ENCODE measurements around the gene ACSL6.

ACSL6 gene

DNA sequence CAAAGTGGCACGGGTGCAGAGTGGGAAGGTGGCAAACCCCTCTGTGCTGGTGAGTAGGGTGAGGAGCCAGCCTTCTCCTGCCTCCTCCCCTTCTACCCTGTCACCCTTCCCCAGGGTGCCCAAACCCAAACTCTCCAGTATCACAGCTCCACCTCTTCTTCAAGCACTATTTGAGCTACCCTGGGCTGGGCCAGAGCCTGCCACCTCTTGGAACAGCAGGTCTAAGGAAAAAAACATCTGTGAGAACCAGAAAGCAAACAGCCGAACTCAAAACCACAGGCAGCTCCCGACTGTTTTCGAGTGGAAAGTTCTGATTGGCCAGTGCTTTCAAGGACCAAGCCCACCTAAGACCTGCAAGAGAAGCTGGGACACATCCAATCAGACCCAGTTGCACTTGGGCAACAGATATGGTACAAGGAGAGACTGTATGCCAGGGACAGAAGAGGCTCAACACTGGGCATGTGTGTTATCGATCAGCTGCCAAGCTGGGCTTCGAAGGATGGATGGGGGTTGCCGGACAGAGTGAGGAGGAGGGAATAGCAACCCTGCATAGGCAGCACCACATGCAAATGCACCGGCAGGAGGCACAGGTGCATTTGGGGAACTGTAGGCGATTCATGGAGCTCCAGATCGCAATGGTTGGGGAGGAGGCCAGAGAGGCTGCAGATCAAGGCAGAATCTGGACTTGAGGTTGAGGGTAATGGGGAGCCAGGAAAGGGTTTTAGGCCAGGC, 19.7 kb downstream of the ACSL6 start:
- in situ Hi-C loops (cut with HindIII; ENCODE audit: low pct_ligation_motif_present, low pct_unique_long_range_greater_than_20kb, low sequenced_read_pairs) = no loop called here
- no peak for DNase-seq

DNA sequence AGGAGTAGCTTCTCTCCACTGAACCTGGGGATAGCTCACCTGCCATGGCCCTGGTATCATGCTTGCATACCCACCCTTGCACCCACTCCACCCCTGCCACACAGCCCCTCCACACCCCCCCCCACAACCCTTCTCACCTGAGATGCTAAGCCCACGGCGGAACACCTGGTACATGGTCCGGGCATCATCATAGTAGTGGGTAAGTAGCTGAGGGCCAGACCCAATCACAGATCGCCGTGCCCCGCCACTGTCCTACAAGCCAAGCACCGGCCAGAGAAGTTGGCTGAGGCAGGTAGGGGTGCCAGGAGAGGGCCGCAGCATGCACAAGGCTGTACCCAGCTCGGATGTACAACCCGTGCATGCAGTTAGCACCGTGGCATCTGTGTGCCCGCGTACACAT, 20.7 kb downstream of the ACSL6 start:
- no peak for DNase-seq
- in situ Hi-C loops (cut with HindIII; ENCODE audit: low pct_ligation_motif_present, low pct_unique_long_range_greater_than_20kb, low sequenced_read_pairs) = no loop called here

DNA sequence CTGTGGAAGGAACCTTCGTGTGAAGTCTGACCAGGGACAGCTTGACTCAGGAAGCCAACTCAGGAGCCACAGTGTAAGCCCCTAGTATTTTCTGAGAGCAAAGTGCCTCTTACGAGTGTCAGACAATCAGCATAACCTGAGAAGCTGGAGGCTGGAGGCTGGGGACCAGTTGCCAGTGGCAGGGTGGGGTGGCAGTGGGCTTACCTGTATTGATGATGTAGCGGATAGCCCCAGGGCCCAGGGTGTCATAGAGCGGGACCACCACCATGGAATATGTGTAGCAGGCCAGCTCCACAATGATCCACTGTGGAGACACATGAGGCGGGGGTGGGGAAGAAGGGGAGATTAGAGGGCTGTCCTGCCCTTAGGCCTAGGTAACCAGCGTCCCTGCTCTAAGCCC, 22.9 kb downstream of the ACSL6 start:
- in situ Hi-C loops (cut with HindIII; ENCODE audit: low pct_ligation_motif_present, low pct_unique_long_range_greater_than_20kb, low sequenced_read_pairs) = no loop called here
- no peak for DNase-seq

DNA sequence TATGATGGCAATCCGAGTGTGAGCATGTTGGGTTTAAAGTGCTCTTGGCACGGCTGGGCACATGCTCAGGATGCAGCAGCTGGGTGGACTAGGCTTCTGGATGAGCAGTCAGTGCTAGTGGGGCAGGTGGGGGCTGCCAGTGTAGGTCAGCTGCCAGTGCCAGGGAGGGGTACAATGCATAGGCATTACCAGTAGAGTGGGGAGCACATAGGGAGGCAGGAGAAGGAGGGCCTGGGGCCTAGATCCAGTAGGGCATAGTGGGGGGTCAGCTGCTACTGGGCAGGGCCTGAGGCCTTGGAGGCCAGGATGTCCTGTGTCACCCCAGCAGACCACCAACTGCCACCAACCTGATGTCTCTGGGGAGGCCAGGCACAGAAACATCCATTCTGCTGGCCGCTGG, 24.2 kb downstream of the ACSL6 start:
- DNase-seq = no peak
- in situ Hi-C loops (cut with HindIII; ENCODE audit: low pct_ligation_motif_present, low pct_unique_long_range_greater_than_20kb, low sequenced_read_pairs) = no loop called here

DNA sequence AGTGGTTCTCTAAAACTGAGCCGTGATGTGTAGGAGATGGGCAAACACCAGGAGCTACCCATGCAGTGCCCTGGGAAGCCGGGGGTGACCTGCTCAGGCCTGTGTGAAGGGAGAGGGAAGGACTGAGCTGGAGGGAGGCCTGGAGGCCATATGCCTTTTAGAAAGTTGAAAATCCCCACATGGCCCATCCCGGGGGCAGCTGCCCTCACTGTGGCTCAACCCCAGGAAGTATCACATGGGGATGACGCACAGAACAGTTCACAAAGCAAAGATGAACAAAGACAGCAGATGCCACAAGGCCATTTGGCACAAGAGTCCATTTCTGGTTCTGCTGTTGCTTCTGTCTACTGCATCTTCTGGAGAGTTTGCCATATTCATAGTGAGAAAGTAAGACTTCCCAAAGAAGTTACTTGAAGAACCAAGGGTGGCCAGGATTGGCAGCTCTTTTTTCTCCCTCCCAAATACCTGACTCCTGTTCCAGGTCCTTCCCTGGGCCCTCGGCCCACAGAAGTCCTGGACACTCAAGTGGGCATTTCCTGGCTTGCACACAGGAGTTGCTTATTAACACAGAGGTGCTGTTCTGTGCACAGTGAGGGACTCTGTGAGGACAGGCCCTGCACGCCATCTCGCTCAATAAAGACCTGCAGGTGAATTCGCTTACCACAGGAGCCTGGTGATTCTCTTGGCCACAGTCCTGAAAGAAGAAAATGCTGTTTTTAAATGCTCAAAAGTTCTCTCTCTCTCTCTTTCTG, 25.1 kb downstream of the ACSL6 start:
- no peak for DNase-seq
- in situ Hi-C loops (cut with HindIII; ENCODE audit: low pct_ligation_motif_present, low pct_unique_long_range_greater_than_20kb, low sequenced_read_pairs) = no loop called here

DNA sequence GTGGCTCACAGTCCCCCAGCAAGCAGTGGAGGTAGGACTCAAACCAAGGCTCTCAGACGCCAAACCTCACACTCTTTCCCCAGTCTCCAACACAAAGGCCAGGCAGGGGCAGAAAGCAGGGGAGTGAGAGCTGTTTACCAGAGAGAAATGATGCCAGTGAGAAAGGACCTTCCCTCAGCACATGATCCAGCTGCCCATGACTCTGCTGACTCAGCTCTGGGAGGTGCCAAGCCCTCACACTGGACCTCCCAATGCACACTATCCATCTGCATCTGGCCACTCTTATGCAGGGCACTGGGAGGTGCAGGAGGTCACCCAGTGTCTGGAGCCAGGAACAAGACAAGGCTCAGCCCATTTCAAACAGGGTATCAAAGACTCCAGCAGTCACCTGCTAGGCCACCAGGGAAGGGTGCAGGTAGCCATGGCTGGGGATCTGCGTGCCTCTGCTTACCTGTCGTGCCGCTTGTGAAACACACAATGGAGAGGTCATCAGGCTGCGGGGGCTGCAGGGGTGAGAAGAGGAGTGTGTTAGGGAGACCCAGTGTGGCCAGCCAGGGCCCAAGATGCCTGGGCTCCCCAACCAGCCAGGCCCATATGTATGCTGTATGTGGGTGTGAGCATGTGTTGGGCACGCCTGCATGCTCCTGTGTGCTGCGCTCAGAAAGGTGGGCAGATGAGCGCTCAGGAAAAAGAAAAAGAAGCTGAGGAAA, 26.3 kb downstream of the ACSL6 start:
- no peak for DNase-seq
- in situ Hi-C loops (cut with HindIII; ENCODE audit: low pct_ligation_motif_present, low pct_unique_long_range_greater_than_20kb, low sequenced_read_pairs) = no loop called here

DNA sequence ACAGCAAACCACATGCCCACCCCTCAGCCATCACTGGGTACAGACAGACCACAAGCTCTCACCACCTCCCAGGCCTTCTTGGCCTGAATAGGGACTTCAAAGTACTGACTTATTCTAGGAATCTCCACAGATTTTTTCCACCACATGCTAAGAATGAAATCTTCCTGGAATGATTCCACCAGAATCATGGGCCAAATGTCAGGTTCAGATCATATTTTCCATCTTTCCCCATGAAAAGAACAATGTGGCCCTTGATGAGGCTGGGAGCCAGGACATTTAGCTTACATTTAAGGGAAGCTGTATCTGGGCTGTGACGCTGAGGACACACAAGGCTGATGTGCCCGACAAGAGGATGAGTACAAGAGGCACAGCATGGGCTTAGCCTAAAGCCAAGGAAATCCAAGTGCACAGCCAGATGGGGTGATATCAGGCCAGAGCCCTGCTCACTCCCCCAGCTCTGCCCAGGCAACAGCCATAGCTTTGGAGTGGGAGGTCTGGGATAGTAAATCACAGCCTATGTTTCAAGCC, 28.1 kb downstream of the ACSL6 start:
- DNase-seq = no peak
- in situ Hi-C loops (cut with HindIII; ENCODE audit: low pct_ligation_motif_present, low pct_unique_long_range_greater_than_20kb, low sequenced_read_pairs) = no loop called here

DNA sequence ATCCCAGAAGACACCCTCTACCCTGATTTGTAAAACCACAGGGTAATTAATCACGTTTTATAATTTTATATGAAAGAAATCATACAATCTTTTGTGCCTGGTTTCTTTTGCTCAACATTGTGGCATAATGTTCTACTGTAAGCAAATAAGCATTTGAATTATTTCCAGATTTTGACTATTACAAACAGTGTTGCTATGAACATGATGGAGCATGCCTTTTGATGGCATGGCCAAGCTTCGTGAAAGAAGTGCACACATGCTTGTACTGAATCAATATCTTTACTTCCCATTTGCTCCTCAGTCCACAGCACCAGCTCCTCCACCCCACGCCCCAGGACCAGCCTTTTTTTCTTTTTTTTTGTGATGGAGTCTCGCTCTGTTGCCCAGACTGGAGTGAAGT, 29.9 kb downstream of the ACSL6 start:
- no peak for DNase-seq
- in situ Hi-C loops (cut with HindIII; ENCODE audit: low pct_ligation_motif_present, low pct_unique_long_range_greater_than_20kb, low sequenced_read_pairs) = no loop called here

DNA sequence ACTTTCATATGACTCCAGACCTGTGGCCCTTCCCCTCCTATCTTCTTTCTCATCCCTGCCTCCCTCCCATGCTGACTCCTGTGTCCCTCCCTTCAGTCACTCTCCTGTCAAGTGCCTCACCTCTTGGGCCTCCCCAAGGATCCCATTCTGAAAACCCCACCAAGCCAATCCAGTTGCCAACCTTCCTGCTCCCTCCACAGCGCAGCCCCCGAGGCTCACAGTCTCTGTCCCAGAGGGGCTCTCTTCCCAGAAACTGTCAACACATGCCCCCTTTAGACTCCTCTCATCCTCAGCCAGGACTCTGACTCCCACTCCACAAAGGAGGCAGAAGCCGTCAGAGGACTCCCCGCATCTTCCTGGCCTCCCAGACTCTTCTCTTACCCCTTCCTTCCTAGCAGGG, 30.8 kb downstream of the ACSL6 start:
- in situ Hi-C loops (cut with HindIII; ENCODE audit: low pct_ligation_motif_present, low pct_unique_long_range_greater_than_20kb, low sequenced_read_pairs) = no loop called here
- DNase-seq = no peak

DNA sequence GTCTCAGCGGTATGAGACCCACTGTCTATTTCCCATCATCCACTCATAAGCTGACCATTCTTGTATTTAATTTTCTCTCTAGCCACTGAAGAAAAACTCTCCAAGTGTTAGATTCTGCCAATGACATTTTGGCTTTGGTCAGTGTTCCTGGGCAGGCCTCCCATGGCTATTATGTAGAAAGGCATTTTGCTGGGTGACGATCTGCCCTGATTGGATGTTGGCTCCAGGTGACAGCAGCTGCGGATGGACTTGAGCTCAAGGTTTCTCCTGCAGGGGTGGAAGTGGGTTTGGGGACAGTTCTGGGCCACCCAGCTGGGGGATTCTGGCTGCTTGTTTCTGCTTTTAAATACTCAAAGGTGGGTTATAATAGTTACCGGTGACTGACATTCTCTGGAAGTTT, 31.6 kb downstream of the ACSL6 start:
- in situ Hi-C loops (cut with HindIII; ENCODE audit: low pct_ligation_motif_present, low pct_unique_long_range_greater_than_20kb, low sequenced_read_pairs) = no loop called here
- no peak for DNase-seq

DNA sequence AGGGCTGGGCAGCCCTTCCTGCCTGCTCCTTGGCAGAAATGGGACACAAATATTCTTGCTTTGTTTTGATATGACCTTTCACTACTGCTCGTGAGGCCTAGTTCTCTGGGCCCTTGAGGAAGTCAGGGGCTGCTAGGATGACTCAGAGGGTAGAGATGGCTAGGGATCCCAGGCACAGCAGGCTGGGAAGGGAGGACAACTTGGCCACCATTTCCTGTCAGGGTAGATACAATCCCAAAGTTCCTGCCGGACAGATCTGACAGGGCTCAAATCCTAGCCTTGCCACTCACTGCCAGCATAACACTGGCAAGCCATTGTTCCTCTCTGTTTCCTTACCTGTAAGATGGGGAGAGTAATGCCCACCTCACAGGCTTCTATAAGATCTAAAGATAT, 34.2 kb downstream of the ACSL6 start:
- in situ Hi-C loops (cut with HindIII; ENCODE audit: low pct_ligation_motif_present, low pct_unique_long_range_greater_than_20kb, low sequenced_read_pairs) = no loop called here
- DNase-seq = no peak

DNA sequence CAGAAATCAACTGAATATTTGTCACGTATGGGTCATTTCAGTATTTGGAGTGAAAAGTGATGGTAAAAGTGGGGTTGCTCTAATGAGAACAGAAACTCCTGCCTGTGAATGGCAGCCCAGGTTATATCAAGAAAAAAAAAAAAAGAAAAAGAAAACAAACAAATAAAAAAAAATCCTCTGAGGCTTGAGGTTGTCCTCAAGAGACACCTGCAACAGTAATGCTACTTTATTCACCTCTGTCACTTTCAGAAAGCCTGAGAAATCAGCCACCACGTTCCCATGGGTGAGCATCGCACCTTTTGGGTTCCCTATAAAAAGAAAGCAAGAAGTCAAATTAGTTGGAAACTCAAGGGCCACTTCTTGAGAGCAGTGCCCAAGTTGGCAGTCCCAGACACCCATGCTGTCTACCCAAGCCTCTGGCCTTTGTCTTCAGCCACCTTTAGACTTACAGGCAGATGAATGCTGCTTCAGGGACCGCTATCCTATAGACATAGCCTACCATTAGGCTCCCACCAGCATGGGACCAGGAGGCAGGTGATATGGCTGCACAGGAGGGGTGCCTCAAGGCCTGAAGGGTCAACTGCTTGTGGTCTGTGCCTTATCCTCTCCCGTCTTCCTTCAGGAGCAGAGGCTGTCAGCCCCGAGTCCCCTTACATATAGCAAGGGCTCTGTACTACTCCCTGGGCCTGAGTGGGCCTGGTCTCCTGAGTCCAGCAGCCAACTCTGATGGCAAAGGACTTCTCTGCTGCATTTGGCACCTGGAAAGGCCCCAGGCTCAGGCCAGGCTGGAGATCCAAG, 34.8 kb downstream of the ACSL6 start:
- DNase-seq = no peak
- in situ Hi-C loops (cut with HindIII; ENCODE audit: low pct_ligation_motif_present, low pct_unique_long_range_greater_than_20kb, low sequenced_read_pairs) = no loop called here

DNA sequence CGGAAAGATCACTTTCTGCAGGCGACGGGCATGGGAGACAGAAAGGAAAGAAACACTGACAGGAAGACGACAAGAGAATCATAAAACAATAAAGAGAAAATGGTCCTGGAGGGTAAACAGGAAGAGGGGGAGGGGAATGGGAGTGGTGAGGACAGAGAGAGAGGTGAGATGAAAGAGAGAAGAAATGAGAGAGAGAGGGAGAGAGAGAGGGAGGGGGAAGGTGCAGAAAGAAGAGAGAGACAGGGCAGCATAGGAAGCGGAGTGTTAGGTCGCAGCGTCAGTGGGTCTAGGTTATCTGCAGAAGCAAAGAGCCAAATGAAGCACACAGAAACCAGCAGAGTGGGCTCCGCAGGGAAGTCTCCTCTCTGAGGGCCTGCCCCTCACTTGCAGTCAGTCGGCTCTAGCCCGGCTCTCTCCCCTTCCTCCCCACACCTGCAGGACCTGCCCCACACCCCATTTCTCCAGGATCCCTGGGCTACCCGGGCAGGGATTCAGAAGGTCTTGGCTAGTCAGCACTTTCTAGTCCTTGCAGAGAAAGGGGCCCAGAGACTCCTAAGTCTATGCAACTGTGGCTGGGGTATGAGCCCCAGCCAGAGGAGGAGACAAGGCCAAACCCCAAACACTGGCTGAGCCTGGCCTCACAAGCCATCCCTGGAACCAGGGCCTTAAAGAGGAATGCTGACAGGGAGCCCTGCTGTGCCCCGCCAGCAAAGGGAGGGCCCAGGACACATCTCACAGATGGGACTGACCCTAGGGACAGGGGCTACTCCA, 36.3 kb downstream of the ACSL6 start:
- no peak for DNase-seq
- in situ Hi-C loops (cut with HindIII; ENCODE audit: low pct_ligation_motif_present, low pct_unique_long_range_greater_than_20kb, low sequenced_read_pairs) = no loop called here

DNA sequence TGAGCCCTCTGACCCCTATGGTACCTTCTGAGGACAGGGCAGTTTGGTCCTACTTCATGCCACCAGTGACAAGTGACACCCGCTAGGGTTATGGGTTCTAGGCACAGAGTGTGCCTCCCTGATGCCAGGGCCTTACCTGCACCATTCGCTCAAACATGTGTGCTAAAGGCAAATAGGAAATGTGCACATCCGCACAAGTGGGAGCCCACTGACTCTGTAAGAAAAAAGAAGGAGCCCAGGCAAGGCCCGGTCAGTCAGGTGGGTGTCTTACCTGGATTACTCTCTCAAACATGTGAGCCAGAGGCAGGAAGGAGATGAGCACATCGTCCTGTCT, 36.9 kb downstream of the ACSL6 start:
- in situ Hi-C loops (cut with HindIII; ENCODE audit: low pct_ligation_motif_present, low pct_unique_long_range_greater_than_20kb, low sequenced_read_pairs) = no loop called here
- no peak for DNase-seq

DNA sequence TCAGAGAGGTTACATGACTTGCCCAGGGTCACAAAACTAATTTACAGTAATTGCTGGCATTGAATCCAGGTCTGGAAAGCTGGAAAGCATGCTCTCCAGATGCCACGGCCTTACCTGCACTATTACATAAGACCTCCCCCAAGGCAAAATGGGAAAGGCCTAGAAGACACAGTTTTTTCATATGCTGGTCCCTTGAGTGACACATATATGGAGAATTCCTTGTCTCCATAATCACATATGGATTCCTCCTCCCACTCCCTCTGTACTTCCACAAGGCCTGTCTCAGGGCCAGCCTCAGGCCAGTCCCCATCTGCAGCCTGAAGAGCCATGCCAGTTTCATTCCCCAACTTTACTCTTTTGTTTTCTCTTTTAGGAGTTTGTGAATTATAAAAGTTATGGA, 37.4 kb downstream of the ACSL6 start:
- in situ Hi-C loops (cut with HindIII; ENCODE audit: low pct_ligation_motif_present, low pct_unique_long_range_greater_than_20kb, low sequenced_read_pairs) = no loop called here
- DNase-seq = no peak

DNA sequence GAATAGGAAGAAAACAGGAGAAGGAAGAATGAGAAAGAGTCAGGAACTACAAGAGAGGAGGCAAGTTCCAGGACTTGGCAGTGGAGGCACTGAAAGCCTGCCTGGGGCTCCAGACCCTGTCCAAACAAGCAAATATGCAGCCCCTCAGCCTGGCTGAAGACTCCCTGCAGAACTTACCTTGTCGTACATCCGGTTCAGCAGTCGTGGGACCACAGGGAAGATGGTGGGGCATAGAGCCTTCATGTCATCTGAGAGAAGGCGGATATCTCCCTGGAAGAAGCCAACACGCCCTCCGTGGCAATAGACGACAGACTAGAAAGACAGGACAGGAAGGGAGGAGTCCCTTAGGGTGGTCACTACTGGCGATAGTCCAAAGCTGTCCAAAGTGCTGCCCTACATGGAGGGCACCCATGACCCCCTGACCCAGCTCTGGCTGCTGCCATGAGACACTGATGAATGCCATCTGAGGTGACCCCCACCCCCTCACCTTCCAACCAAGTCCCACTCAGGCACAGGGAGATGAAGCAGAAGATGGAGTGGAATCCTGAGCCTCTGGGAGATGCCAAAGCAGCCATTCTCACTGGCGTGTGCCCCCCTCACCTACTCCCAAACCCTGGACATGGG, 38.3 kb downstream of the ACSL6 start:
- DNase-seq = no peak
- in situ Hi-C loops (cut with HindIII; ENCODE audit: low pct_ligation_motif_present, low pct_unique_long_range_greater_than_20kb, low sequenced_read_pairs) = no loop called here

DNA sequence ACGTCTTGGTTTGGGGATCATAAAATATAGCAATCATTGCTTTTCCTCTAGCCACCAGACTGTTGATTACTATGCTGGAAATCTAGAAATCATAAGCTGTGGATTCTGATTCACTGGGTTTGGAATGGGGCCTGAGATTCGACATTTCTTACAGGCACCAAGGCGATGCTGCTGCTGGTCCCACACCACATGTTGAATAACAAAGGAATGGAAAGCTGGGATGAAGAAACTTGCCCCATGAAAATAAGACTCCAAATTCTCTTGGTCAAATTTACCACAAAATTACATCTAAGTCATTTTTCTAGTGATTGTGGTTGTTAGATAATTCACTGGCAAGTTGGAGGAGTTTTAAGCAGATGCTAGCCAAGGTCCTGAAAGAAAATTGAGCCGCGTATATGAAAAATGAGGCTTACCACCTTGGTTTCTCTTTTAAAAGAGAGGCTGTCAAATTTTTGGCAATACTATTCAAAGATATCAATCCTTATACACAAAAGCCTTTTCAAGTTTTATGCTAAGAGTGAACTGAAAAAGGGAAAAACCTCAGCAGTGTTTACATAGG, 43.0 kb downstream of the ACSL6 start:
- DNase-seq = no peak
- in situ Hi-C loops (cut with HindIII; ENCODE audit: low pct_ligation_motif_present, low pct_unique_long_range_greater_than_20kb, low sequenced_read_pairs) = no loop called here

DNA sequence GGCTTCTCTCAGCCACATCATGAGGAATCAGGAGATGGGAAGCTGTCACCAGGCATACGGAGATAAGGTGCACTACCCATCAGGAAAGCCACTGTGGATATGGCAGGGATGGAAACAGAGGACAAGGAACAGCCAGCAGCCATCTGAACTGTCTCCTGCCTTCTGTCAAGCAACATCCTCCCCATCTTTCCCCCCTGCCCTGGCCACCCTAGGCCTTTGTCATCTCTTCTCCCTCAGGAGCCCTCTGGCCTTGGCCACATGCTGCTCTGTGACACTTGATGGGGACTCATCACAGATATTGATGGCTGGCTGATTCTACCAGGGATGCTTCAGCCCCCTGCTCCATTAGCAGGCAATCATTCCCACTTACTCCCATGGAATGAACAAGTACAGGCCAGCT, 44.9 kb downstream of the ACSL6 start:
- in situ Hi-C loops (cut with HindIII; ENCODE audit: low pct_ligation_motif_present, low pct_unique_long_range_greater_than_20kb, low sequenced_read_pairs) = no loop called here
- DNase-seq = no peak

Measured in ACHN (cell line).